Peyer's patch (tissue), 4 donors: ENCODE results near the gene FAM174B. TPM values are rescaled to one million over a fixed set of nuclear protein-coding genes. Genes with fewer than 3 reads are reported as not detected.

Source experiments
- DNase-seq, 3 donors: peaks; one replicate each; pipeline ENCODE4 v3.0.0-alpha.2; 2017 to 2019
- H3K27ac ChIP-seq, 4 donors: fragments of 200-600 bp; sonication (generic); one replicate each; pipeline ENCODE4 v1.5.1; 2016 to 2019
- H3K27me3 ChIP-seq, 2 donors: fragments of 200-600 bp; sonication (generic); one replicate each; pipeline ENCODE4 v1.5.1; 2019
- H3K36me3 ChIP-seq, 3 donors: fragments of 200-600 bp; sonication (generic); one replicate each; pipeline ENCODE4 v1.5.1; 2016 to 2019
- H3K4me1 ChIP-seq, 4 donors: fragments of 200-600 bp; sonication (generic); one replicate each; pipeline ENCODE4 v1.5.1; 2016 to 2019
- H3K4me3 ChIP-seq, 4 donors: fragments of 200-600 bp; sonication (generic); 1 replicate in 3 of 4; 2 replicates in 1 of 4; pipeline ENCODE4 v1.5.1; 2016 to 2019; ENCODE audit warnings: mild to moderate bottlenecking in 1 of 4
- H3K9me3 ChIP-seq, 4 donors: fragments of 200-600 bp; sonication (generic); one replicate each; pipeline ENCODE4 v1.5.1; 2016 to 2019; ENCODE audit warnings: mild to moderate bottlenecking in 1 of 4
- CTCF ChIP-seq, 6 experiments: fragments of 450-650 bp in 4 of 6; fragments of 200-600 bp in 2 of 6; sonication (generic) in 1 of 6; IDR thresholded peaks; one replicate each; pipeline ENCODE4 v1.5.1; 2017 to 2019; ENCODE audit warnings: antibody characterized with exemption in 6 of 6, mild to moderate bottlenecking in 3 of 6, moderate library complexity in 1 of 6
- POLR2A ChIP-seq, 2 donors: fragments of 450-650 bp; IDR thresholded peaks; one replicate each; pipeline ENCODE4 v1.5.1; 2017; ENCODE audit warnings: antibody characterized with exemption in 2 of 2, mild to moderate bottlenecking in 2 of 2, moderate library complexity in 2 of 2
- total RNA-seq, 4 donors: library from RNA; depleted of rRNA; stranded (reverse); fragments of >200 nt; gene quantifications; one replicate each; pipeline ENCODE4 v1.1.0, GENCODE V29; 2016

FAM174B gene
- total RNA-seq, 4 donors from 2014 or later, result 9.0 to 14.0 (median 11.4) TPM

DNA sequence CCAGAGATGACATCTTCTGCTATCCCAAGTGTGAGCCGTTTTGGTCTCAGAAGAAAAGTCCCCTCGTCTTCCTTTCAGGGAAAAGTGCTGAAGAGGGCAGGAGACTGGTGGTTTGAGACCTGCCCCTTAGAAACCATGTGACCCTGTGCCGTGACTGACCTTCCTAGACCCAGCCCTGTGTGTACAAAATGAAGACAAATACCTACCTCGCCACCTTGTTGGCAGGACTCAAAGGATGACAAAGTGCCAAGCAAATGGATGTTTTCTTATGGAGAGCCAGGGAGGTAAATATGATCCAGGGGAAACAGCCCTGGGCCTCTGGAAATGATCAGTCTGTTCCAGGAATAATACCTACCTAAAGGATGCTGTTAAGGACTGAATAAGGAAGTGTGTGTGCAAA lies 41.3 kb downstream of the FAM174B start:
- Histone ChIP-seq H3K4me3 (no peak overlapping the region), H3K27me3 (no peaks in the 10 kb centered on the region), H3K4me1 (peaks cover 0 to 10% (median 0%) of the 10 kb centered on the region in 4 donors), H3K36me3 (no peaks in the 10 kb centered on the region), H3K27ac (no peak overlapping the region), H3K9me3 (no peaks in the 10 kb centered on the region)
- DNase-seq, result peak in 1 of 3 donors; percentile 8
- TF ChIP-seq POLR2A (IDR thresholded peaks at IDR 0.05) (no peak), CTCF (IDR thresholded peaks at IDR 0.05) (no peak)

DNA sequence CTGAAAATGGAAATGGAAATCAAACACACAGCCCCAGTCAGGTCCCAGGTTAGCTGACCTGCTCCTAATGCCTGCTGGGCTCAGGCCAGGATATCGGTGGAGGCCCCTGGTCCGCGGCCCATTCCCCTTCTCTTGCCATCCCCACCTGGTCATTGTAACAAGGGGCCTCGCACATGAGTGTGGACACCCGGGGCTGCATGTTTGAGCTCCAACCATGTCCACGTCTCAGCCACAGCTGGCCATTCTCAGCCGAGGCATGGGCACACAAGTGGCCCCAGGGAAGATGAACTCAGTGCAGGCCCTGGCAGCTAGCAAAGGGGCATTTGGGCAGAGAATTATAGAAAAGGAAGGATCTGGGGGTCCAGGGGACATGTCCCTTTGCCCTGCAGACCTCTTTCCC lies 41.7 kb downstream of the FAM174B start:
- no peak overlapping the region for H3K4me3 ChIP-seq
- H3K27ac ChIP-seq, result no peak overlapping the region
- TF ChIP-seq CTCF (IDR thresholded peaks at IDR 0.05), result no peak
- TF ChIP-seq POLR2A (IDR thresholded peaks at IDR 0.05), result no peak
- no peaks in the 10 kb centered on the region for H3K9me3 ChIP-seq
- peaks cover 0 to 10% (median 0%) of the 10 kb centered on the region in 4 donors for H3K4me1 ChIP-seq
- DNase-seq, result peak in 1 of 3 donors; percentile 26
- H3K36me3 ChIP-seq, result no peaks in the 10 kb centered on the region
- no peaks in the 10 kb centered on the region for H3K27me3 ChIP-seq

DNA sequence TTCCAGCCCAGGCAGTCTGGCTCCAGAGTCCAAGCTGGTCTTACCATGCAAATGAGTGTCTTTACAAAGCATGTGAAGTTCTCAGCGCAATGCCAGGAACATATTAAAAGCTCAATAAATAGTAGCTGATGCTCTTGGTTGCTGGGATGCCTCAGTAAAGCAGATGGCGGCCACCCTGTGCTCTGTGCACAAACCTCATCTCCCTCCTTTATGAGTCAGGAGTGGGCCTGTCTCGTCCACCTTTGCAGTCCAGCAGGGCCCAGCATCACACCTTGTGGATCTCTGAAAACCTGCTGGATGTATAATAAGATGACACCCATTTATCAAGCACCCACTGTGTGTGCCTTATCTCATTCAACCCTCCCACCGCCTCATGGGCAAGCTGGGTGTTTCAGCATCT lies 42.7 kb downstream of the FAM174B start:
- TF ChIP-seq CTCF (IDR thresholded peaks at IDR 0.05) (no peak), POLR2A (IDR thresholded peaks at IDR 0.05) (no peak)
- no peaks in the 10 kb centered on the region for H3K27me3 ChIP-seq
- peaks cover 0 to 10% (median 0%) of the 10 kb centered on the region in 4 donors for H3K4me1 ChIP-seq
- H3K27ac ChIP-seq, result no peak overlapping the region
- no peaks in the 10 kb centered on the region for H3K36me3 ChIP-seq
- peak in 2 of 3 donors; percentile 9 to 21 for DNase-seq
- no peak overlapping the region for H3K4me3 ChIP-seq
- H3K9me3 ChIP-seq, result no peaks in the 10 kb centered on the region

GRCh38 chr15:92611995-92612745 lies 43.4 kb downstream of the FAM174B start:
- Histone ChIP-seq H3K27me3 (no peaks in the 10 kb centered on the region), H3K36me3 (no peaks in the 10 kb centered on the region), H3K4me3 (no peak overlapping the region), H3K9me3 (no peaks in the 10 kb centered on the region), H3K4me1 (peaks cover 0 to 5% (median 0%) of the 10 kb centered on the region in 4 donors), H3K27ac (no peak overlapping the region)
- TF ChIP-seq POLR2A (IDR thresholded peaks at IDR 0.05), result no peak
- peak in 1 of 6 experiments; percentile 8 for TF ChIP-seq CTCF (IDR thresholded peaks at IDR 0.05)
- peak in 2 of 3 donors; percentile 25 to 27 for DNase-seq

DNA sequence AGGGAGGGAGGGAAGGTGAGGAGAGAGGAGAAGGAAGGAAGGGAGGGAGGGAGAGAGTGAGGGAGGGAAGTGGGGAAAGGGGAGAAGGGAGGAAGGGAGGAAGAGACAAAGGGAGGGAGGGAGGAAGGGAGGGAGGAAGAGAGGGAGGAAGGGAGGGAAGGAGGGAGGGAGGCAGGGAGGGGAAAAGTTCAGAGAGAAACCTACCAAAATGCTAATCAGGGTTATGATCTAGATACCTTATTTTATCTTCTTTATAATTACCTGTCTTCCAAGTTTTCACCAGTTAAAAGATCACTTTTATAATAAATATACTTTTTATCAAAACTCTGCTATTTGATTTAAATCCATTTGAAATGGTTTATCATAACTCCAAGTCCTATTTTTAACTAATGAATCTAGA lies 44.4 kb downstream of the FAM174B start:
- no peaks in the 10 kb centered on the region for H3K9me3 ChIP-seq
- no peak for TF ChIP-seq POLR2A (IDR thresholded peaks at IDR 0.05)
- TF ChIP-seq CTCF (IDR thresholded peaks at IDR 0.05), result no peak
- no peak overlapping the region for H3K4me3 ChIP-seq
- H3K36me3 ChIP-seq, result no peaks in the 10 kb centered on the region
- no peak for DNase-seq
- H3K27ac ChIP-seq, result no peak overlapping the region
- no peaks in the 10 kb centered on the region for H3K4me1 ChIP-seq
- no peaks in the 10 kb centered on the region for H3K27me3 ChIP-seq
